GM18951 (cell line): ENCODE measurements around the gene KREMEN1.

Source experiments
- POLR2A ChIP-seq: IDR thresholded peaks from 4 replicates; pipeline ENCODE4 v1.6.1; 2011; ENCODE audit warnings: mild to moderate bottlenecking; ENCODE audit not compliant: insufficient read length, insufficient read depth; ENCODE audit errors: extremely low read depth
- in situ Hi-C: fragments of 300-500 bp; cut with MboI; formaldehyde crosslinking; loops from one replicate; pipeline ENCODE4 v1.12.0; 2022; ENCODE audit warnings: low sequenced_read_pairs, mixed read lengths, inconsistent platforms; ENCODE audit not compliant: unreplicated experiment

Gene KREMEN1

DNA sequence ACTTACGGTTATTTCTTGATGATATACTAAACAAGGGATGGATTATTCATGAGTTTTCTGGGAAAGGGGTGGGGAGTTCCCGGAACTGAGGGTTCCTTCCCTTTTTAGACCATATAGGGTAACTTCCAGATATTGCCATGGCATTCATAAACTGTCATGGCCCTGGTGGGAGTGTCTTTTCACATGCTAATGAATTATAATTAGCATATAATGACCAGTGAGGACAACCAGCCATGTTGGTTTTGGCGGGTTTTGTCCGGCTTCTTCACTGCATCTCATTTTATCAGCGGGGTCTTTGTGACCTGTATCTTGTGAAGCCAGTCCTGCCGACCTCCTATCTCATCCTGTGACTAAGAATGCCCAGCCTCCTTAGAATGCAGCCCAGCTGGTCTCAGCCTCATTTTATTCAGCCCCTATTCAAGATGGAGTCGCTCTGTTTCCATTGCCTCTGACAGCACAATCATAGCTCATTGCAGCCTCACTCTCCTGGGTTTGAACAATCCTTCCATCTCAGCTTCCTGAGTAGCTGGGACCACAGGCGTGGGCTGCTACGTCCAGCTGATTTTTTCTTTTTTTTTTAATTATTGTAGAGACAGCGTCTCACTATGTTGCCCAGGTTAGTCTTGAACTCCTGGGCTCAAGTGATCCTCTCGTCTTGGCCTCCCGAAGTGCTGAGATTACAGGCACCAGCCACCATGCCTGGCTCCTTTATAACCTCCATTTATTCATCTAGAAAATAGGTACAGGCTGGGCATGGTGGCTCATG, 80.3 kb downstream of the KREMEN1 start:
- in situ Hi-C loops: no loop called here
- TF ChIP-seq POLR2A: no peak

DNA sequence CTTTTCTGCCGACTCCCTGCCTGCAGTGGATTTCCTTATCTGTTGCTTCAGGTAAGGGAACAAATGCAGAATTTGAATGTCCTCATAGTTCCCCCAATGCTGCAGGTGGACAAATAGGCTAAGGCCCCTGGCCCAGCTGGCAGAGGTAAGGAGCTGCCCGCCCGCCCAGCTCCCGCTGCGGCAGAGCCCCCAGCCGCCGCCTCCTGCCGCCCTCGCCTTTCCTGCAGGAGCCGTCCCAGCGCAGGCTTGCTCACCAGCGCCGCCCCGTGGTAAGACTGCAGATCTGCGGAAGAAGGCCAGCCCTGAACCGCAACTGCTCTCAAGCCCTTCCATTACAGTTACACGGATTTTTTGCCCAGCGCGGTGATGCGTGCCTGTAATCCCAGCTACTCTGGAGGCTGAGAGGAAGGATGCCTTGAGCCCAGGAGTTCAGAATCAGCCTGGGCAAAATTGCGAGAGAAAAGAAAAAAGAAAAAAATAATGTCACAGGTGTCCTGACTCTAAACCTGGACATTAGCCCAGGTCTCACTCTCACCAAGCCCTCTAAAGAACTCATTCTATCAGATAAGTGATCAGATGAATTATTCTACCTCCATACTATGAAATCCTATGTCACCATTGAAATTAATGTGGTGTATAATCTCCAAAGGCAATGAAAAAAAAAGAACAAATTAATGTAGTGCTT, 81.7 kb downstream of the KREMEN1 start:
- in situ Hi-C loops: no loop called here

DNA sequence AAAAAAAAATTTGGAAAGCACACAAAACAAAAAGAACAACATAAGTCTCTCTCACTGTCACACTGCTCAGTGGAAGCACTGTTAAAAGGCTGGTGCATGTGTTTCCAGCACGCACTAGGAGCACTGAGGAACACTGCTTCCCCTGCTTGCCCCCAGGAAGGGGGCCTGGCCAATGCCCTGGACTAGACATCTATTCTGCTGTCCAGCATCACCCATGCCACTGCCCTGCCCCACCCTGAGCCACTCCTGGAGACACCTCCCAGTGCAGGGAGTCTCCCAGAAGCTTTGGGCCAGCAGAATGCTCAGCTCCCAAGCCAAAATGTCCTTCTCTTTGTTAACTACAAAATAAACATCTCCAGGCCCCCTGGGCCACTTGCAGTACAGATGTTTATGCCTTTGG, 83.1 kb downstream of the KREMEN1 start:
- TF ChIP-seq POLR2A: no peak
- in situ Hi-C loops: no loop called here

More for the DNA sequence above, 81.7 kb downstream of the KREMEN1 start:
- no peak for TF ChIP-seq POLR2A

DNA sequence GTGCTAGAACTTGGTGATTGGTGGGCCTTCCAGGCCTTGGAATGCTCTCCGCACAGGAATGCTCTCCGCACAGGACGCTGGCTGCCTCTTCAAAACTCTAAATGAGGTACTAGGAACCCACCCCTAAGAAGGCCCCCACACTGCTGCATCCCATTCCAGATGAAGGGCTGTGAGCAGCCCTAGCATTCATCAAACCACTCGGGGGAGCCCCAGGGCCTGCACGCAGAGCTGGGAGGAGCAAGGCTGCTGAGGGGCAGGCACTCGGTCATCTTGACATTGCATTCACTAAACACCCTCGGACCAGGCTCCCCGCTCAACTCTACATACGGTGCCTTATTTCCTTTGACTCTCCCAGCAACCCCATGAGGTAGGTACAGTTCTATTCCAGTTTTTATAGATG, 83.7 kb downstream of the KREMEN1 start:
- in situ Hi-C loops: no loop called here
- no peak for TF ChIP-seq POLR2A

GRCh38 chr22:29157759-29158535, 85.1 kb downstream of the KREMEN1 start:
- in situ Hi-C loops: no loop called here
- no peak for TF ChIP-seq POLR2A

DNA sequence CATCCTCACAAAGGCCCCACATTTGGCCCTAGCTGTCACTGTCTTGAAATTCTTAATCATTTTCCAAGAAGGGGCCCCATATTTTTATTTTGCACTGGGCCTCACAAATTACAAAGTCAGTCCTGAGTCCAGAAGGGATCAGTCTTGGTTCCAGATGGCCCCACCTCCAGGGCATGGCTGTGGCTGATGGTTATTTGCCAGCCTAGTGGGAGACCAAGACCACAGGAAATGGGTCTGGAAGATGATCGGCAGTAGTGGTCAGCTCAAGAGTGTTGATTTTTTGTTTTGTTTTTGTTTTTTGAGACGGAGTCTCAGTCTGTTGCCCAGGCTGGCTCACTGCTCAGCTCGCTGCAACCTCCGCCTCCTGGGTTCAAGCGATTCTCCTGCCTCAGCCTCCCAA, 85.7 kb downstream of the KREMEN1 start:
- no peak for TF ChIP-seq POLR2A
- in situ Hi-C loops: no loop called here

GRCh38 chr22:29163808-29164207, 91.0 kb downstream of the KREMEN1 start:
- in situ Hi-C loops: no loop called here
- no peak for TF ChIP-seq POLR2A

GRCh38 chr22:29165321-29166060, 92.7 kb downstream of the KREMEN1 start:
- TF ChIP-seq POLR2A: no peak
- in situ Hi-C loops: no loop called here

- in situ Hi-C loops: no loop called here
- no peak for TF ChIP-seq POLR2A
These were observed 93.3 kb downstream of the KREMEN1 start for GRCh38 chr22:29166180-29166579.

- in situ Hi-C loops: no loop called here
These were observed 94.4 kb downstream of the KREMEN1 start for GRCh38 chr22:29167032-29167911.

DNA sequence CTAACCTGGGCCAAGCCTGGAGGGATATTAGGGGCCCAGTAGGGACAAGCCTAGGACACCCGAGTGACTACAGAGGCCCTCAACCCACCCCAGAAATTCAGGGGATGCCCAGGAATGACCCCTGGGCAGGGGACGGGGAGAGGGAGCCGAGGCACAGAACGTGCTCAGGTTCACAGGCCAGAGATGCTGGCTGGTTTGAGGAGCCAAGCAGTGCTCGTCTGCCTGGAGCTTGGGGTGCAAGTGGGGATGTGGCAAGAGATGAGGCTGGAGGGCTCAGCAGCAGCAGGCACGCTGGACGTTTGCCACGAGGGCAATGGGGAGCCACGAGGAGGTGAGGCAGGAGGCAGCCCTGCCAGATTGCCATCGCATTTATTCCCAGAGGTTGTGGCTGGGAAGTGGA, 98.9 kb downstream of the KREMEN1 start:
- TF ChIP-seq POLR2A: no peak
- in situ Hi-C loops: no loop called here

More at GRCh38 chr22:29167032-29167911, 94.4 kb downstream of the KREMEN1 start:
- TF ChIP-seq POLR2A: no peak

GRCh38 chr22:29172216-29172615, 99.4 kb downstream of the KREMEN1 start:
- no peak for TF ChIP-seq POLR2A
- in situ Hi-C loops: no loop called here

- in situ Hi-C loops: no loop called here
- no peak for TF ChIP-seq POLR2A
These were observed 102.5 kb downstream of the KREMEN1 start for GRCh38 chr22:29175312-29175835.
